Fibroblast of the aortic adventitia (primary cell): ENCODE data around the gene PTGES. TPM values are rescaled to one million over a fixed set of nuclear protein-coding genes. Genes with fewer than 3 reads are reported as not detected.

Experiments
- DNase-seq: peaks from one replicate; pipeline ENCODE4 v3.0.0-alpha.2; 2010; ENCODE audit warnings: low read depth
- H3K4me3 ChIP-seq: 2 replicates; pipeline ENCODE4 v1.5.1; 2011; ENCODE audit warnings: low read depth, mild to moderate bottlenecking, control low read depth, low read length, moderate library complexity
- total RNA-seq: library from RNA; depleted of rRNA; stranded (reverse); fragments of >200 nt; gene quantifications from 2 replicates; pipeline ENCODE4 v1.2.3, GENCODE V29; 2012; ENCODE audit warnings: low replicate concordance
- TF ChIP-seq, protein P1 (sequence below): IDR thresholded peaks from 2 replicates; pipeline ENCODE4 v1.5.1; 2011; ENCODE audit warnings: mild to moderate bottlenecking, low read length, control low read depth, inconsistent platforms; ENCODE audit not compliant: insufficient read depth

The PTGES gene
- total RNA-seq, 1 donor: 6.9 TPM

GRCh38 chr9:129708793-129709192 is 44.0 kb downstream of the PTGES start:
- no peak overlapping the region for H3K4me3 ChIP-seq
- TF ChIP-seq, protein P1, sequence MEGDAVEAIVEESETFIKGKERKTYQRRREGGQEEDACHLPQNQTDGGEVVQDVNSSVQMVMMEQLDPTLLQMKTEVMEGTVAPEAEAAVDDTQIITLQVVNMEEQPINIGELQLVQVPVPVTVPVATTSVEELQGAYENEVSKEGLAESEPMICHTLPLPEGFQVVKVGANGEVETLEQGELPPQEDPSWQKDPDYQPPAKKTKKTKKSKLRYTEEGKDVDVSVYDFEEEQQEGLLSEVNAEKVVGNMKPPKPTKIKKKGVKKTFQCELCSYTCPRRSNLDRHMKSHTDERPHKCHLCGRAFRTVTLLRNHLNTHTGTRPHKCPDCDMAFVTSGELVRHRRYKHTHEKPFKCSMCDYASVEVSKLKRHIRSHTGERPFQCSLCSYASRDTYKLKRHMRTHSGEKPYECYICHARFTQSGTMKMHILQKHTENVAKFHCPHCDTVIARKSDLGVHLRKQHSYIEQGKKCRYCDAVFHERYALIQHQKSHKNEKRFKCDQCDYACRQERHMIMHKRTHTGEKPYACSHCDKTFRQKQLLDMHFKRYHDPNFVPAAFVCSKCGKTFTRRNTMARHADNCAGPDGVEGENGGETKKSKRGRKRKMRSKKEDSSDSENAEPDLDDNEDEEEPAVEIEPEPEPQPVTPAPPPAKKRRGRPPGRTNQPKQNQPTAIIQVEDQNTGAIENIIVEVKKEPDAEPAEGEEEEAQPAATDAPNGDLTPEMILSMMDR: no peak
- DNase-seq: peak; percentile 30

DNA sequence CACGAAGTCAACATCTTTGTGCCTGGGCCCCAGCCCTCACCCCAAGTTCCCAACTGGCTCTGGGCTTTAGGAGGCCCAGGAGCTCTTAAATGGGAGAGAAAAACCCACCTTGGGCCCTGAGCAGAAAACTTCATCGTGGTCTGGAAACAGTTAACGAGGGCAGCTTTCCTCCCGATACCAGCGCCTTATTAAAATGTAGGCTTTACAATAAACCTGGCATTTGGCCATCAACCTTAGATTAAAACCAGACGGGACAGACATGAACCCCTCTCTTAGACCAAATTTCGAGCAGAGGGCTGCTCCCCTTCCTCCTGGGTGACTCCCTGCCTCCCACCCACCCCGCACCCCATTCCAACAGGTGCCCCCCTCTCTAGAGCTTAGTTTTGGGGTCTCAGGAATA is 48.0 kb downstream of the PTGES start:
- H3K4me3 ChIP-seq: no peak overlapping the region
- no peak for DNase-seq
- TF ChIP-seq, protein P1: no peak

DNA sequence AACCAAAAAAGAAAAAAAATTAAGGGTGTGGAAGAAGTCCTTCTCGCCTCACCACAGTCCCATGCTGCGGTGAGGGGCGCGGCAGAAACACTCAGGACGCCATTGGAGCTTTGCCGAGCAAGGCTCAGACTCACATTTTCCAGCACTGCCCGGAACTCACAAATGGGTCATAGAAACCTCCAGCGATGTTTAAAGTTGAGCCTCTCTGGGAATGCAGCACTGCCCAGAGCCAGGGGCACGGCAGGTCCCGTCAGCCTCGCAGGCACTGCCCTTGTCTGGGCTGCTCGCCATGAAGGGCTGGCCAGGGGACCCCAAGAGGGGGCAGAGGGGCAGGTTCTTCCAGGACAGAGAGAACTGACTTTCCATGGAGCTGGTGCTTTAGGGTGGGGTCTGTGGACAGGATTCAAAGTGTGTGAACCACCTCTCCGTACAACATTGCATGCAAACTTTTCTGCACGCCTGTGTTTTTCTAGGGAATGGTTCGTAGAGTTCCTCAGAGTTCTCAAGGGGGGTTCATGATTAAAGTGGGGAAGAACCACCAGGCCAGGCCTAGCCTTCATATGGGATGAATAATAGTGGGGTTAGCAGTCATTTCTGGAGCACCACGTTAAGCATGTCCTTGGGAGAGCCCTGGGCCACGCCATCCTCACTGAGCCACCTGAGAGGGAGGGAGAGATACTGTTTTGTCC is 49.0 kb downstream of the PTGES start:
- peak; percentile 87 for DNase-seq
- TF ChIP-seq, protein P1: no peak
- peak overlapping the region; percentile 32 for H3K4me3 ChIP-seq

DNA sequence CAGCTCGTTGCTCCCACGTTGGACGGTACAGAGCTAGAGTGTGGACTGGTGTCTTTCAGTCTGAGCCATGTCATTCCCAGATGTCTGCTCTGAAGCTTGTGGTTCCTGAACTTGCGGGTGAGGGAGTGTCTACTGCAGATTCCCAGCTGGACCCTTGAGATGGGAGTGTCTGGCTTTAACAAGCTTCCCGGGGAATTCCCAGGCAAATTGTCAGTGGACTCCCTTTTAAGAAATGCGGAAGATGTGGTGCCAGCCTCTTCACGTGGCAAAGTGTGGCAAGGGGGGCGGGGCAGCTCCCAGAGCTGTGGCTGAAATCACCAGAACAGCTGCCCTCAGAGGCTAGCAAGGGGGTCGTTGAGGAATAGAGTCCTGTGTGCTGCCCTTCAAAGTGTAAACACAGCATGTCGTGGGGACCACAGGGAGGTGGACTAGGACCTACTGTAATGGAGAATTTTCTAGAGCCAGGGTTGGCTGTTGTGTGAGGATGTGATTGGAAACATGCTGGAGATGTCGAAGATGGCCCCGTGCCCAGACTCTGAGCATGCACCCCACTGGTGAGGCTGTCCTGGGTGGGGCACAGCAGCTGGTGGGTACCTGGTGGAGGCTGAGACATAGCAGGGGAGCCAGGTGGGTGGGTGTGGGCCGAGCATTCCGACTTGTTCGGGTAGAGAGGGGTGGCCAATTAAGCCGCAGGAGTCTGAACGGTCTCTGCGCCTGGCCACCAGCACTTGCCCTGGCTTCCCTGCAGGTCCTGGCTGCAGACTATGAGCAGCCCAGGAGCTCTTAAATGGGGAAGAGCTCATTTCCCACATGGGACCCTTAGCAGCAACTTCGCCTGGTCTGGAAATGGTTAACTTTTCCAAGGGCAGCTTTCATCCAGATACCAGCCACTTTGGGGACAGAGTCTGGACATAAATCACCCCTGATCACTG is 50.0 kb downstream of the PTGES start:
- H3K4me3 ChIP-seq: peak overlapping the region; percentile 31
- TF ChIP-seq, protein P1: no peak
- peak; percentile 91 for DNase-seq

DNA sequence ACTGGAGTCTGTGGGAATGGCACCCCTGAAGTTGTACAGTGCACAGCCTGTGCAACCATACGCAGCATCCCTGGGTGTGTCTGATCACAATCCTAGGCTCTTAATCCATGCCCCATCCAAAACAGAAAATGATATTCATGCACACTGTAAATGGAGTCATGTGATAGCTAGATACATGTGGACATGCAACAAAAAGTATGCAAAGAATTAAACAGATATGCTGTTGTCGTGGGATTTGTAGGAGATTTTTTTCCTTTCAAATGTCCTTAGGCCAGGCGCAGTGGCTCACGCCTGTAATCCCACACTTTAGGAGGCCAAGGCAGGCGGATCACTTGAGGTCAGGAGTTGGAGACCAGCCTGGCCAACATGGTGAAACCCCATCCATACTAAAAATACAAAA is 51.3 kb downstream of the PTGES start:
- no peak overlapping the region for H3K4me3 ChIP-seq
- no peak for DNase-seq
- TF ChIP-seq, protein P1: no peak

GRCh38 chr9:129701054-129701453 is 51.8 kb downstream of the PTGES start:
- no peak for DNase-seq
- TF ChIP-seq, protein P1: no peak
- no peak overlapping the region for H3K4me3 ChIP-seq
